AML-193 (cell line): ENCODE measurements around the gene CXCL1.

Source experiments
- DNase-seq, 2 experiments: peaks; one replicate each; lab custom pipeline; 2025; lab: John Stamatoyannopoulos, UW

Gene CXCL1

DNA sequence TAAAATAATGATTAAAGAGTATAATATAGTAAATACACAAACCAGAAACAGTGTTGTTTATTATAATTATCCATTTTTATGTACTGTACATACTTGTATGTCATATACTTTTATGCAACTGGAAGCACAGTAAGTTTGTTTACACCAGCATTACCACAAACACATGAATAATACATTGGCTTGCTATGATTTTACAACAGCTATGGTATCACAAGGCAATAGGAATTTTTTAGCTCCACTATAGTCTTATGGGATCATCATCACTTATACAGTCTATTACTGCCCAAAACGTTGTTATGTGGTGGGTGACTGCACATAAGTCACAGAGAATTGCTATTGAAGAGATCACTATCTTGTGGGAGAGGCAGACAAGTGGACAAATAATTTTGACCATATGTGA is 17.9 kb upstream of the CXCL1 start:
- DNase-seq: no peak

DNA sequence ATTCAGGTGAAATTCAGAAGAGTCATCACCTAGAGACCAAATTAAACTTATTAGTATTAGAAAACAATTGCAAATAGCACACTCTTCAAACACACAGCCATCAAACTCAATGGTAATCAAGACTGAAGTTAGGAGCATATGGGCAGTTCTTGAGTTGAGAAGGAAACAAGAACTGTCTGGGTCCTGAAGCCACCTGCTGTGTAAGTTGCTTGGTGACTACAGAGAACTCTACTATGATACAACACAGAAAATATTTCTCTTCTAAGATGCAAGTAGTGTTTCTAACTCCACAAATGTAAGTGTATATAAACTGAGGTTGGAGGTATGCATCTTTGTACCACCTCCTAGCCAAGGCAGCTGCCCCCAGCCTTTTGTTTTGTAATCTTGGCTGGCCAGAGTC is 16.4 kb upstream of the CXCL1 start:
- DNase-seq: no peak

DNA sequence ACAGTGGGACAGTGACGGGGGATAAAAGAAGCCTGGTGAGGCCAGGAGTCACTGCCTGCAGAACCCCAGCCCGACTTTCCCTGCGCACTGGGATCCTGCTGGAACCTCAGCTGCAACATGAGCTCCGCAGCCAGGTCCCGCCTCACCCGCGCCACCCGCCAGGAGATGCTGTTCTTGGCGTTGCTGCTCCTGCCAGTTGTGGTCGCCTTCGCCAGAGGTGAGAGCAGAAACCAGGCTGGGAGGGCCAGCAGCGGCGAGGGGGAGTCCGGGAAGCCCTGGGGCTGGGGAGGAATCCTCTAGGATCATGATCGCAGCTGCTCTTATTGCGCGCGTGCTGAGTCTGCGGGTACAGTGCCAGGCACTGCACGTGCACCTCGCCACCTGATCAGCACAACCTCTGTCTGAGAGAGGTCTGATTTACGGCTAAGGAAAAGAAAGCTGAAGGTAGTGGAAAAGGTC is 15.9 kb upstream of the CXCL1 start, which contains the start of gene PF4V1:
Gene PF4V1 (plus strand): TSS at position 51 of the 459 bp plus-strand sequence. CDS start 67 bp downstream, at position 118.
- DNase-seq: no peak

DNA sequence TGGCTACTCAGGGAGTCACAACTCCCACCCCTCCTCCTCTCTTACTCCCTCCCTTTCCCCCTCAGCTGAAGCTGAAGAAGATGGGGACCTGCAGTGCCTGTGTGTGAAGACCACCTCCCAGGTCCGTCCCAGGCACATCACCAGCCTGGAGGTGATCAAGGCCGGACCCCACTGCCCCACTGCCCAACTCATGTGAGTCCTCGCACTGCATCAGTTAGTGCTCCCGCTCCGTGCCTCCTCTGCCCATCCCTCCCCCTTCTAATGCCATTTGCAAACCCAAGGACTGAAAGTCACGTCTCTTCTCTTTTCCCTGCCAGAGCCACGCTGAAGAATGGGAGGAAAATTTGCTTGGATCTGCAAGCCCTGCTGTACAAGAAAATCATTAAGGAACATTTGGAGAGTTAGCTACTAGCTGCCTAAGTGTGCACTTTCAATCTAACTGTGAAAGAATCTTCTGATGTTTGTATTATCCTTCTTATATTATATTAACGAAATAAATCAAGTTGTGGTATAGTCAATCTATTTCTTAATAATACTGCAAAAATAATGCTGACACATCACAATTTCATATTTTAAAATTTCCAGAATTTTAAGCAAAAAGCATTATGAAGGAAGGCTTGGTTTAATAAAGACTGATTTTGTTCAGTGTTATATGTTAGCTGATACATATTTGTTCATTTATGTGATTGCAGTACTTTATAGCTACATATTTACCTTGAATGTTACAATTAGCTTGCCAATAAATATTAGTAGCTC is 15.3 kb upstream of the CXCL1 start:
- DNase-seq: no peak

DNA sequence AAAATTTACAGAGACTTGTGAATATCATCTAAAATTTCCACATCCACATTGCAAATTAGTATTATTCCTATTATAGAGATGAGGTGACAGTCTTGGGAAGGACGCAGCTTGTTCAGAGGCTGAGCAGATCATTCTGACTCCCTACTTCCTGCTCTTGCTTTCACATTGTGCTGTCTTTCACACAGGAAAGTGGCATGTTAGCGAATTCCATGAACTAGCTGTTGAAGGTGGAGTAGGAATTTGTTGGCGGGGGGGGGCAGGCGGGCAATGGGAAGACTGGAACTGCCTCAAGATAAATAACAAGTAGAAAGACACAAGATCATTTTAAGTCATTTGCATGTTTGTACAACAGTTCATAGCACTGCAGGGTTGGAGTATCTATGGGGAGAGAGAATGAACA is 13.8 kb upstream of the CXCL1 start:
- DNase-seq: no peak

DNA sequence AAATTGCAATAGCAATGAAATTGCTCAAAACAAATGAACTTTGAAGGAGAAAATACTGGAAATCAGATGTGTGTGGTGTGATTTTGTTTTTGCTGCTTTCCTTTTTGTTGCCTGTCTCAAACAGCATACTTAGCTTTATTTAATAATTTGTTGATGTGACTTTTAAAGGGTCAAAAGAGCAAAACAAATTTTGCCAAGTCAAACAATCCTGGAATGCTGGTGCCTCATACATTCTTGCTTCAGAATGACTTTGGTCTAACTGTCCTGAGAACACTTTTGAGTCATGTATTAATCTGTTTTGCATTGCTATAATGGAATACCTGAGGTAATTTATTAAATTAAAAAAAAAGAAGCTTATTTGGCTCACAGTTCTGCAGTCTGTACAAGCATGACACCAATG is 12.7 kb upstream of the CXCL1 start:
- no peak for DNase-seq

DNA sequence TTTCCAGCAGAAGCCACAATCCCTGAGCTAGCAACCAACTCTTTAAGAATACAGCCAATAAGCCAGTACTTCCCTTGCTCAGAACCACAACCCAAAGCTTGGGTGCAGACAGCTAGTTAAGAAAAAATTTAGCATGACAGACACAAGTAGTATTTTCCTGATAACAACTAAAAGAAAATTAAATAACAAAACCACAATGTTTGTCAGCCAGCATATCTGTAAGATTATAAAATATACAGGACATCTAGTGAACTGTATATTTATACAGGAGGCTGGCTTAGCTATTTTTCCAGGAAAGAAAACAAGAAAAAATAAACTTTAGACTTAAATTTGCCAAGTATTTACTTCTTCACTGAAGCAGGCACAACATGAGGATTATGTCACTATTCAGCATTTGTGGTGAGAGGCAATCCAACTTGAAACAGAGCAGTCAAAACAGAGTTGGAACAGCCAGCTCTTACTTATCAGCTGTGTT is 9.5 kb upstream of the CXCL1 start:
- DNase-seq: no peak

DNA sequence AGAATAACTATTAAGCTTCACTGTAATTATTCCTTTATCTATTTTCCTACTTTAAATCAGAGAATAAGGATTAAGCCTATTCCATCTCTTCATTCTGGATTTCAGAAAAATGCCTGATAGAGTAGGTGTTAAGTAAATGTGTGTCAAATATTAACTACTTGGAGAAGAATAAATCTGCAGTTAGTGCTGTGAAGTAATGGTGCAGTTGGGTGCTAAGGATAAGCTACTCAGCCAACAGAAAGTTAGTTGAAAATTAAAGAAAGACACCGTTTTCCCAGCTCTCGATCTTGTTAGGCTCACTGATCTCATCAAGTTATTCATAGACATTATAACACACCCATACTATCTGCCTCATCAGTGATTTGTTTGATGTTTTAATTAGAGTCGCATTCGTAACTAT is 9.0 kb upstream of the CXCL1 start:
- DNase-seq: no peak

DNA sequence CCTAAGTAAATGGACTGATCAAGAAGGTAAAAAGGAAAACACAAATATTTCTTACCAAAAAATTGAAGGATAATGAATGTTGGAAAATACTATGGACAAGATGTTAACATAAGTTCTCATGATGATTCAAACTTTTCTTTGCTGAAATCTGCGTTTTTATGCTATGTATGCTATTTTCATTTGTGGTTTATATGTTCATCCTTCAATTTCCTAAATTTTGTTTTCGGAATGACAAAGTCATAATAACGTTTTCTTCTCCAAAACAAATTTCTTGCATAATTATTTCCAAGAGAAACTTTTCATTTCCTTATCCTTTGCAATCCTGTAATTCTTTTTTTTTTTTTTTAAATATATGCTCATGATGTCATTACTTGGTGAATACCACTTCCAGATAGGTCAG is 8.3 kb upstream of the CXCL1 start:
- DNase-seq: no peak

DNA sequence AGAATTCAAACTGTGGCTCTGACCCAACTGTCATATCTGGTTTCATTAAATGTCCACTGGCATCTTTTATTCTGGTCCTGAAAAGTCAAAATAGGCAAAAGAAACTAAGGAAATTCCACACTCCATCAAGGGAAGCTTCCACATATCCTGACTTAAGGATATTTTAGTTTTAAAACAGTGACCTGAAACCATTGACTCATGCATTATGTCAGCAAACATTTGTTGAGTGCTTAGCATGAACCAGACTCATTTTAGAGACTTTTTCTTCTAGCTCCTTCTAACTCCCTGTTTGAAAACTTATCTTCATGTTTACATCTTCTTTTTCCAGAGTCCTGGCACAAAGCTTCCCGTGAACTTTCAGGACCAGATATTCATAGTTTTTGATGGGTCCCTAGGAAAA is 6.9 kb upstream of the CXCL1 start:
- no peak for DNase-seq

DNA sequence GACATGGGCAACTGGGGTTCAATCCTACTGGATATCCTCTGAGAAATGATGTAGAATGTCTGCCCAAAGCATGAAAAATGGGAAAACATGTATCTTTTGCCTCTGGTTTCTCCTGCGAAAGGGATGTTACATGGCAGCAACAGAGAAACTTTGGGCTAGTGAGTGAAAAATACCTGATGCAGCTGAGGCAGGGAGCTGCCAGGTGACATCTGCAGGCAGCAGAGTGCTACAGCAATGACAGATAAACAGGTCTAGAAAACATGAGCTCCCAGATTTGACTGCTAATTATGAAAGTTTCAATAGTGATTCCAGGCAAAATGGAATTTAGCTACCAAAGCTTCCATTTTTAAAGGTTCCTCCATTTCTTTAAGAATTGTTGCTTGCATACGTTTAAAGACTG is 4.8 kb upstream of the CXCL1 start:
- peak; percentile 24 to 25 for DNase-seq

DNA sequence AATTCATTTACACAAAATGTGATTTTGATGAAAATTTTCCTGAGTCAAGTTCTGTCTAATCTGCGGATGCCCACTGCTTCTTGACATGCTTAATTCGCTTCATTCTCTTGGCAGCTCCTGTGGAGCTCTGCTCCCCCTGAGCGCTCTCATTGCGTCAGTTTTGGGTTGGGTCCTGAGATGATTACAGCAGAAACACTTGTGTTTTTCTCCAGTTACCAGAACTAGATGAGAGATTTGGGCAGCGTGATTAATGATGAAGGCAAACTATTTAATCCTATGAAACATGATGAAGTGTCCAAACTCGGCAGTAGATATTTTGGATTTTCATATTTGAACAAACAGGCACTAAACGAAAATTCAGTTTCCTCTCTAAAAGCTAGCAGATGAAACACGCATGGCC is 4.2 kb upstream of the CXCL1 start:
- DNase-seq: no peak

DNA sequence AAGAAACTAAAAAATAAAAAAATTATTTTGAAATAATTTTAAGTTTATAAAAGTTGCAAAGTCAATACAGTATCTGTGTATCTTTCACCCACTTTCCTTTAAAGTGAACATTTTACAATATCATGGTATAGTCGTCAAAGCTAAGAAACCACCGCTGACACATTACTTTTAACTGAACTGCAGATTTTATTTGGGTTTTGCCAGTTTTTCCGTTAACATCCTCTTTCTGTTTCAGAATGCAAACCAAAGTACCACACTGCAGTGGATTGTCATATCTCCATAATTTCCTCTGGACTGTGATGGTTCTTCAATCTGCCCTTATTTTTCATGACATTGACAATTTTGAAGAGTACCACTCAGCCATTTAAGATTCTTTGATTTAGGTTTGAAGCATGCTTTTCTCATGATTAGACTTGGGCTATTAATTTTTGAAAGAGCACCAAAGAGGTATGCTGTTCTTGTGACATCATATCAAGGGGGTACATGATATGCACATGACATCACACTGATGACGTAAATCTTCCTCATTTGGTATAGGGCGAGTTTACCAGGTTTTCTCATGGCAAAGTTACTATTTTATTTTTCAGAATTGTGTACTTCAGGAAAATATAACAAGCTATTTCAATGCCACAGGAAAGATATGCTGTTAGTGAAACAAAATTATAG is 3.6 kb upstream of the CXCL1 start:
- no peak for DNase-seq

DNA sequence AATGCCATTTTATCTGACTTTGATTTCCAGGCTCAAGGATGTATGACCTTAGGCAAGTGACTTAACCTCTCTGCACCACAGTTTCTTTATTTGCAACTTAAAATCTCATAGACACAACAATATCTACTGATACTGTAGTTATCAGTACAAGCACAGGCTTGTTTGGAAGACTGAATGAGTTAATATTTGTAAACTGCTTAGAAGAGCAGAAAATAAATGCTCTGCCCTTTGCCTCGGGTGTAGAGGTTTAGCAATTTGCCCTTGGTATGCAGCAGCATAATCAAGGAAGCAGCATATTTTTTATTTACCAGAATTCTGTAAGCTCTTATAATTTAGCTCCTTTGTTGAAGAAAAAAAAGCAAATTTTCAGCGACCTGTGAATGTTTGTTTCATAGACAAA is 2.9 kb upstream of the CXCL1 start:
- no peak for DNase-seq

DNA sequence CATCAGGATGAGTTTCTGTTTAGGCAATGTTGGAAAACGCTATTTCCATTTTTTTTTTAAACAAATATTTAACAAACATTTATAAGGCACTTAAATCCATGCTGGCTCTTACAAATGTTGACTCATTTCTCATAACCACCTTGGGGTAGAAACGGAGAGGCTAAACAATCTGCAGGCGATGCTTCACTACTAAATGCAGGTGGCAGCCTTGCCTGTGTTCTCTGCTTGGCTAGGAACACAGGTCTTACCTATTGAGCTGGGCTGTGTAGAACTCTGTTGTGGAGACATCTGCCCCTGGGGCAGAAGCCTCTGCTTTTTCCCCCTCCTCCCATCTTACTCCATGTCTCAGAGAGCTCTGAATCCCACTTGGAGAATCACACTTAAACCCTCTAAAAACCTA is 1.4 kb upstream of the CXCL1 start:
- no peak for DNase-seq

DNA sequence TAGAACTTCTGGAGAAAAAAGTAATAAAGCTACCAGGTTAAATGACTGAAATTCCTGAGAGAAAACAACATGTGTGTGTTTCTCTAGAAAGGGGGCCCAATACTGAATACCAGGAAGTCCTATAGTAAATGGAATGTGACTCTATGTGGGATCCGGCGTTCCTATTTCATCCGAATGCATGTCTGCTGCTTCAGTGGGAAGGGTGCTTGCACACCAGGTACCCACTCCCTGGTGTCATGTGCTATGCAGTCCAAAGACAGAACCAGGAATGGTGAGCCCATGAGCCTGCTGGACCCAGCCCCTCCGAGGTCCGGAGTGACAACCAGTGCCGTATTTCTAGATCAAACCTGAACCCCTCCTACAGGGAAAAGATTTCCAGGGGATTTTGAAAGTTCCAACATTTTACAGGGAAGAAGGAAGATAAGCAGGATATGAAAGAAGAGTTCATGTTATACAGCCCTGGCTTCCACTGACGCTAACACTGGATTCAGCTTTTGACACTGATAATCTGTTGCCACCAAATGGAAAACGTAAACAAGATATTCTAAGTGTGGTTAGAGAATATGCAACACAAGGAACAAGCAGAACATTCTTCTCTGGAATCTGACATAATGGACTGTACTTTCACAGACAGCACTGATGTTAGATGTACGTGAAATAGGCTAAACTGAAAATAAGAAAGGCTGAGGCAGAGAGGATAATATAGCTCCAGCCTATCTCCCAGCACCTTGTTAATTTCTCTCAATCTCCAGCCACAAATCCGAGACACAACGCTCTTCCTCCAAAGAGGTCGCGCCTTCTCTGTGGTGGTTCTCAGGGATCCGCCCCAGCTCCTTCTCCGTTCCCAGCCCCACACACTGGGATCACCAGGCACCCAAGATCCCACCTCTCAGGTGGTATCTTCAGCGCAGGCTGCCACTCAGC is 725 bp upstream of the CXCL1 start:
- DNase-seq: peak in 1 of 2 experiments; percentile 8

DNA sequence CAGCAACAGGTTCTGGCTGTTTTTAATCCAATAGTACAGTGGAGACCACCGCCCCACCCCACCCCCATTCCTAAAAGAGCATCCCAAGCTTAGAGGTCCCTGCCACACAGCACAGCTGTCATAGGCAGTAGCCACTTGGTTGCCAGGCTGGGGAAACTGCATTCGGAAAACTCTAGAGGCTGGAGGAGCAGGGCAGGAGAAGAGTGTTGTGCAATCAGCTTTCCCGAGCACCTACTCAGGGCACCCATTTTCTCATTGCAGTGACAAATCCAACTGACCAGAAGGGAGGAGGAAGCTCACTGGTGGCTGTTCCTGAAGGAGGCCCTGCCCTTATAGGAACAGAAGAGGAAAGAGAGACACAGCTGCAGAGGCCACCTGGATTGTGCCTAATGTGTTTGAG is 1.1 kb downstream of the CXCL1 start:
- peak; percentile 79 to 83 for DNase-seq

DNA sequence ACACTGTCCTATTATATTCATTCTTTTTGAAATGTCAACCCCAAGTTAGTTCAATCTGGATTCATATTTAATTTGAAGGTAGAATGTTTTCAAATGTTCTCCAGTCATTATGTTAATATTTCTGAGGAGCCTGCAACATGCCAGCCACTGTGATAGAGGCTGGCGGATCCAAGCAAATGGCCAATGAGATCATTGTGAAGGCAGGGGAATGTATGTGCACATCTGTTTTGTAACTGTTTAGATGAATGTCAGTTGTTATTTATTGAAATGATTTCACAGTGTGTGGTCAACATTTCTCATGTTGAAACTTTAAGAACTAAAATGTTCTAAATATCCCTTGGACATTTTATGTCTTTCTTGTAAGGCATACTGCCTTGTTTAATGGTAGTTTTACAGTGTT is 1.6 kb downstream of the CXCL1 start:
- peak; percentile 12 to 39 for DNase-seq

DNA sequence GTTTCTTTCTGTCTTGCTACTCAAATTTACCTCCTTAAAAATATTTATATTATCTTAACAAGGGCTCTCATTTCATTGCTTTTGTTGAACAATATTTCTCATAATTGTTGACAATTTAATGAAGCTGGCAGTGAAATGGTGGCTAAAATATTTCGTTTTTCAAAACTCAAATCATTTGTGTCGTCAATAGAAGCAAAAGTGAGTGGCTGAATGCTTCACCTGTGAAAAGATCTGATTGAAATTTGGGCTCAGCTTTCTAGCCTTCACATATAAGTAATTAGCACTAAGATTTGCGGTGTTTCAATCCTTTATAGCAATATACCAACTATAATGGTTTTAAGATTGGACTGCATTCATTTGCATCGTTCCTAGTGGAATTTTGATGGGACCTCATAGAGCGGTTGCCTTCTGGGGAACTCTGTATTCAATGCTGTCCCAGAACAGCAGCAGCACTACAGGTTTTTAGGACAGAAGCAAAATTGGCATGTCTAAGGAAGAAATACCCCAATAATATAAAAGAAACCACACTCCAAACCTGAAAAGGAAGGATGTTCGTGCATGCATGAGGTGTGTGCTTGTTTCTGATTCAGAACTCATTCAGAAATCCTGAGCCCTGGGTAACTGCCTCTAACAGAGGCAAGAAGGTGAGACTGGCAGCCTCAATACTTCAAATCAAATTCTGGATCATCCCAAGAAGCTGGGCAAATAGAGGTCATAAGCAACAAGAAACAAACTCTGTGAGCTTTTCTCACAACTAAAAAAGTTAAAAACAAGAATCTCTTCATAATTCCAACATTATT is 2.5 kb downstream of the CXCL1 start:
- no peak for DNase-seq

DNA sequence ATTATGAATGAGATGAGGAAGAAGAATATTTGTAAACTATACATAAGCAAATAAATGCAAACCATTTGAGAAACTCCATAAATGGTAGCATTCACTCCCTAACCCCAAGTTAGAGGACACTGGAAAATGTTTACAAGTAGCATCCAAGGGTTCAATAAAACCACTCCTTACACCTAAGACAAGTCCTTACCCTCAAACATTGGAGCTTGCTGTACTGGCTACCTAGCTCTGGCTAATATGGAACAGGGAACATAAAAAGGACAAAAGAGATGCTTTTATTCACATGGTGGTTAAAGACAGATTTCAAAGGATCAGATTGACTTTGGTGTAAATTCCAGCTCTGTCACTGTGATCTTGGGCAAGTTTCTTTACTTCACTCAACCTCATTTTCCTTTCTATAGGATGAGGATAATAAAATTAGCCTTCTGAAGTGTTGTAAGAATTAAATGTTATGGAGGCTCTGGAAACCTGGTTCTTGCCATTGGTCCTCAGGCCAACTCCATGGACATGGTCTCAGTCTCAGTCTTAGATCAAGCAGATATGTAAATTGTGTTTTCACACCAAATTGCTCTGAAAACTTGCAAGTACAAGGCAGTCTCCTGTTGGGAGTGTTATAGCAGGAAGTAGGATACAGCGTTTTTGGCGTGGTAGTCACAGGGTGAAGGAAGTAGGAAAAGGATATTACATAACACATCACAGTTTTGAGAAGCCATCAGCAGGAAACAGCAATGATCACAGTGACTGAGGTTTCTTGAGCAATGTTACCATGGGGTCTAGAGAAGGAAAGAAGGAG is 3.3 kb downstream of the CXCL1 start:
- peak; percentile 96 to 98 for DNase-seq

DNA sequence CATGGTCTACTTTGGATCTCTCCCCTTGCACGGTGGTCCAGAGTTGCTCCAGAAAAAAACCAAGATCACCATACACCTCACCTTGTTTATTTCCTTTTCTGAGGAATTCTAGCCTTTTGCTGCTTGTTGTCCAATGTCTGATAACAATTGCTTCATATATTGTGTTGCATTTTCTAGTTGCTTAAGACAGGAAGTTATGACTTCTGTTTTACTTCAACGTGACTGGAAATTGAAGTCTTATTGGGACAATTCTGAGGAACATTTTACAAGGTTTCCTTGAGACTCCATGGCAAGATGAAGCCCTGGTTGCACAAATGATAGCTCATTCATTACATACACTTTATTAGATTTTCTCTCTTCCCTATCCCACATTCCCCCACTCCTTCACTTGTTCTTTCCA is 5.2 kb downstream of the CXCL1 start:
- peak in 1 of 2 experiments; percentile 9 for DNase-seq
